ENCODE measurements around the gene TNFRSF19.

- TF ChIP-seq CTCF (IDR thresholded peaks at IDR 0.05) (no peak), POLR2A (IDR thresholded peaks at IDR 0.05) (no peak)
Measured at GRCh38 chr13:23671377-23671776, 101.2 kb downstream of the TNFRSF19 start.

Measured in thyroid gland (tissue), 4 donors.